CD4-positive, CD25-positive, alpha-beta regulatory T cell (primary cell): ENCODE measurements around the gene INSIG1. TPM values are rescaled to one million over a fixed set of nuclear protein-coding genes. Genes with fewer than 3 reads are reported as not detected.

Source experiments
- ATAC-seq, 2 donors: fragments of 150-1000 bp; cut with Tn5 transposase; one replicate each; pipeline ENCODE4 v1.10.0; 2021; ENCODE audit warnings: low read depth in 2 of 2, moderate number of reproducible peaks in 2 of 2, moderate library complexity in 1 of 2
- DNase-seq, 3 donors: peaks; one replicate each; pipeline versions ENCODE4 v3.0.0 to v3.0.0-alpha.2; 2012 to 2022; ENCODE audit warnings: mixed read lengths in 1 of 3
- H3K27ac ChIP-seq: one replicate; pipeline ENCODE4 v1.7.0; 2013; ENCODE audit warnings: mild to moderate bottlenecking, low read length; ENCODE audit not compliant: insufficient read depth, poor library complexity, severe bottlenecking
- H3K27me3 ChIP-seq: one replicate; pipeline ENCODE4 v1.7.0; 2013; ENCODE audit warnings: low read length; ENCODE audit not compliant: control insufficient read depth, insufficient read depth
- H3K36me3 ChIP-seq: one replicate; pipeline ENCODE4 v1.7.0; 2013; ENCODE audit warnings: mild to moderate bottlenecking, low read length, moderate library complexity; ENCODE audit not compliant: control insufficient read depth, insufficient read depth
- H3K4me1 ChIP-seq: 2 replicates; pipeline ENCODE4 v1.7.0; 2013; ENCODE audit warnings: mild to moderate bottlenecking, low read length; ENCODE audit not compliant: insufficient read depth, control insufficient read depth, poor library complexity, severe bottlenecking
- H3K4me3 ChIP-seq: one replicate; pipeline ENCODE4 v1.7.0; 2013; ENCODE audit warnings: low read depth, mild to moderate bottlenecking, low read length, moderate library complexity
- H3K9me3 ChIP-seq, 2 experiments: 1 replicate in 1 of 2; 2 replicates in 1 of 2; pipeline ENCODE4 v1.7.0; 2013; ENCODE audit warnings: low read length in 2 of 2, mild to moderate bottlenecking in 1 of 2, moderate library complexity in 1 of 2; ENCODE audit not compliant: control insufficient read depth in 2 of 2
- H3K27ac Mint-ChIP-seq, 3 donors: one replicate each; pipeline ENCODE4 v1.8.0; 2020 to 2022; ENCODE audit warnings: mild to moderate bottlenecking in 3 of 3, mixed read lengths in 3 of 3, moderate library complexity in 2 of 3
- H3K27me3 Mint-ChIP-seq: one replicate; pipeline ENCODE4 v1.8.0; 2022; ENCODE audit warnings: mild to moderate bottlenecking, mixed read lengths
- H3K36me3 Mint-ChIP-seq: one replicate; pipeline ENCODE4 v1.8.0; 2020; ENCODE audit warnings: mixed read lengths
- H3K4me1 Mint-ChIP-seq, 4 donors: one replicate each; pipeline ENCODE4 v1.8.0; 2020 to 2022; ENCODE audit warnings: mixed read lengths in 4 of 4, mild to moderate bottlenecking in 1 of 4
- H3K4me3 Mint-ChIP-seq, 4 donors: one replicate each; pipeline ENCODE4 v1.8.0; 2020 to 2022; ENCODE audit warnings: mild to moderate bottlenecking in 4 of 4, mixed read lengths in 4 of 4, moderate library complexity in 3 of 4
- H3K9me3 Mint-ChIP-seq, 7 donors: one replicate each; pipeline ENCODE4 v1.8.0; 2020 to 2022; ENCODE audit warnings: mixed read lengths in 7 of 7, mild to moderate bottlenecking in 3 of 7, moderate library complexity in 2 of 7
- polyA plus RNA-seq, 4 donors: library from polyadenylated mRNA; unstranded; fragments of 300-500 nt; fragmentation: Illumina TruSeq; gene quantifications; one replicate each; pipeline ENCODE4 v1.2.3, GENCODE V29; 2021
- total RNA-seq: library from RNA; stranded (reverse); gene quantifications from one replicate; pipeline ENCODE4 v1.2.3, GENCODE V29; 2022

The INSIG1 gene
- total and polyA plus RNA-seq, 5 donors from 2014 or later, result 38.4 to 66.5 (median 58.8) TPM

DNA sequence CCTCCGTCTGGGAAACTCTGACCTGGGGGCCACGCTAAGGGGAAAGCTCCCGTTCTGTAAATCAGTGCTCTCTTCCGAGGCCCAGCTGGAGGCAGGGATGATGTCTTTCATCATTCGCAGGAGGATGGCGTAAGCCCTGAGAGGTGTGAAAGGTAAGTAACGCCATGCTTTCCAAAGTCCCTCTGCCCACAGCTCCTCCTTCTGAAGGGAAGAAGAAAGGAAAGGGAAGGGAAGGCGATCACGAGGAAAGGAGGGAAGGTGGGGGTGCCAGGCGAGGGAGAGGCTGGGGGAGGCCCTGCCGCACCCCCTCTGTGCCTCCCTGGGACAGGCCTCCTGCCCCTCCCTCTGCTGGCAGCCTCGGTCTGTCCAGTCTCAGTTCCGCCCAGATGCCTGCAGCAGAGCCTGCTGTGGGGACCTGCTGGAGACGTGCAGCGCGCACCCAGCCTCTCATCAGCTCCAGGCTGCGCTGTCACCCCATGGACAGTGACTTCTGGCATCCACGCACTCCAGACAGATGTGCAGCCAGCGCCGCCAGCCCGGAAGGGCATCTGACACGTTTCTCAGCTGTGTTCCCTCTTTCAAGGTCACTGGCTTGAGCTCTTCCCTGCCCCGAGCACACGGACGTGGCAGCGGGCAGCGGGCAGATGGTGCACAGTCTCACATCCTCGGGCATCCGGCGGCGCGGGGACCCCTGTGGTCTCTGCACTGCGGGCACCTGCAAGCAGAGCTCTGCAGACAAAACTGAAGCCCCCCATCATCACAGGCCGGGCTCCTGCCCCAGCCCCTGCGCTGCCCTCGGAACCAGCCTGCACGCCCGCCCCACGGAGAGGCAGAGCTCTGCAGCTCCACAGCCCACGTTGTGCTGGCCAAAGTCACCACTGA lies 60.6 kb downstream of the INSIG1 start:
- no peaks in the 10 kb centered on the region for H3K4me1 ChIP-seq
- no peak overlapping the region for H3K4me3 Mint-ChIP-seq
- H3K4me1 Mint-ChIP-seq, result no peaks in the 10 kb centered on the region
- H3K27me3 ChIP-seq, result no peaks in the 10 kb centered on the region
- peaks cover 0 to 1% (median 0%) of the 10 kb centered on the region in 7 donors for H3K9me3 Mint-ChIP-seq
- no peak for DNase-seq
- no peak overlapping the region for H3K27ac Mint-ChIP-seq
- H3K27ac ChIP-seq, result no peak overlapping the region
- H3K4me3 ChIP-seq, result no peak overlapping the region
- H3K36me3 Mint-ChIP-seq, result no peaks in the 10 kb centered on the region
- no peak for ATAC-seq
- H3K27me3 Mint-ChIP-seq, result peaks cover 24% of the 10 kb centered on the region
- no peaks in the 10 kb centered on the region for H3K36me3 ChIP-seq
- H3K9me3 ChIP-seq, result no peaks in the 10 kb centered on the region

DNA sequence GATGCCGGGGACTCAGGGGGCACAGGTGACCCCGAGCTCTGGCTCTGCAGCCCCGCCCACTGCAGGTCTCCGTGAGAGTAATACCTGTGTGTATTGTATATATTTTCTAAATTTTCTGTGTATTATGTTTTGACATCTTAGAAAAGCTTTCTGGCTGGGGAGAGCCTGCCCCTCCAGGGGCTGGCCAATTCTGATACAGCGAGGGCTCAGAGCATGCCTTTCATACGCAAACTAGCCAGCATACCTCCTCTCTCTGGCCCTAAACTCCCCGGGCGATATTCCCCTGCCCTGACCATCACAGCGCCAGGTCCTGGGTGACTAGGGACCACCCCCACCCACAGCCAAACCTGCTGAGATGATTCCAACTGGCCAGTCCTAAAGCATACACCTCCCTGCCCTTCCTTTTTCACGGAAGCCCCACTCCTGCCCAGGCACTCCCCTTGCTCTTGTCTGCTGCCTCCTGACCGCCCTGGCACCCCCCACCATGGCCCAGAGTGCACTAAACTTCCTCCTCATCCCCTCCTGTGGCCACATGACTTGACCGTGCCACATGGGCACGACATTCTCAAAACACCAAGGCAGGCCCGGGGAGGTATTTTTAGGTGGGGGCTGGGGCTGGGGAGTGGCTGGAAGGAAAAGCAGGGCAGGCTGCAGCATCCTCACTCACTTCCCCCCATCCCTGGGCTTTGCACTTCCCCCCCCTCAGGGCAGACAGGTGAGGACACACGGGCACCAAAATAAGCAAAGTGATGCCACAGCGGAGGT lies 61.5 kb downstream of the INSIG1 start:
- Histone ChIP-seq H3K27ac (no peak overlapping the region), H3K27me3 (no peaks in the 10 kb centered on the region), H3K9me3 (no peaks in the 10 kb centered on the region), H3K36me3 (no peaks in the 10 kb centered on the region), H3K4me3 (no peak overlapping the region), H3K4me1 (no peaks in the 10 kb centered on the region)
- ATAC-seq, result no peak
- Mint-ChIP-seq H3K4me1 (no peaks in the 10 kb centered on the region), H3K9me3 (peaks cover 0 to 1% (median 0%) of the 10 kb centered on the region in 7 donors), H3K27ac (no peak overlapping the region), H3K27me3 (peaks cover 32% of the 10 kb centered on the region), H3K4me3 (no peak overlapping the region), H3K36me3 (no peaks in the 10 kb centered on the region)
- no peak for DNase-seq

Other genes starting within 250 kb of the INSIG1 start
- gene HTR5A, start 227.6 kb upstream of the INSIG1 start, total RNA-seq, result not detected
- not detected for gene HTR5A, start 227.6 kb upstream of the INSIG1 start, polyA plus RNA-seq
- not detected for gene EN2, start 160.3 kb downstream of the INSIG1 start, total RNA-seq
- not detected for gene EN2, start 160.3 kb downstream of the INSIG1 start, polyA plus RNA-seq
- gene CNPY1, start 248.7 kb downstream of the INSIG1 start, total RNA-seq, result not detected
- gene CNPY1, start 248.7 kb downstream of the INSIG1 start, polyA plus RNA-seq, result not detected